GM13977 (cell line): ENCODE measurements around the gene NMUR2.

ENCODE experiments used
- DNase-seq: peaks from one replicate; pipeline ENCODE4 v3.0.0; 2012; ENCODE audit warnings: low spot score
- in situ Hi-C: fragments of 300-500 bp; cut with MboI; formaldehyde crosslinking; loops from one replicate; pipeline ENCODE4 v1.12.0; 2022; ENCODE audit warnings: low sequenced_read_pairs, low pct_unique_long_range_greater_than_20kb, mixed read lengths, inconsistent platforms; ENCODE audit not compliant: unreplicated experiment
- TF ChIP-seq, protein P1 (sequence below): IDR thresholded peaks from 2 replicates; pipeline ENCODE4 v1.5.1; 2012; ENCODE audit warnings: mild to moderate bottlenecking, control low read depth; ENCODE audit not compliant: insufficient read depth; ENCODE audit errors: extremely low read depth, missing control alignments

Gene NMUR2

DNA sequence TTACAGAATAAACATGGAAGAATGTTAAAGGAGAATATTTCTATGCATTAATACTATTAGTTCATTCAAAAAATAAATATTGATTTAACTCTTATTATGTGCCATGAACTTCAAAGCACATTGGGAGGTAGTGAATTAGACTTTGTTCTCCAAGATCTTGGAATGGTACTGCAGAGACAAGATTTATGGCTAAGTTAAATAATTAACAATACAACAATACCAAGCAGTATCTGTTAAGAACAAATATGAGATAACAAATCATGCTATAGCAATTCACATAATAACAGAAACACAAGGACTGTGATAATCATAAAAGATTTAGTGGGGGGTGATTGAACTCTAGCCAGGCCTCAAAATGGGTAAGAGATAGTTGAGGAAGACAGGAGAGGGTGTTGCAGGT lies 11.6 kb downstream of the NMUR2 start:
- no peak for DNase-seq
- TF ChIP-seq, protein P1, sequence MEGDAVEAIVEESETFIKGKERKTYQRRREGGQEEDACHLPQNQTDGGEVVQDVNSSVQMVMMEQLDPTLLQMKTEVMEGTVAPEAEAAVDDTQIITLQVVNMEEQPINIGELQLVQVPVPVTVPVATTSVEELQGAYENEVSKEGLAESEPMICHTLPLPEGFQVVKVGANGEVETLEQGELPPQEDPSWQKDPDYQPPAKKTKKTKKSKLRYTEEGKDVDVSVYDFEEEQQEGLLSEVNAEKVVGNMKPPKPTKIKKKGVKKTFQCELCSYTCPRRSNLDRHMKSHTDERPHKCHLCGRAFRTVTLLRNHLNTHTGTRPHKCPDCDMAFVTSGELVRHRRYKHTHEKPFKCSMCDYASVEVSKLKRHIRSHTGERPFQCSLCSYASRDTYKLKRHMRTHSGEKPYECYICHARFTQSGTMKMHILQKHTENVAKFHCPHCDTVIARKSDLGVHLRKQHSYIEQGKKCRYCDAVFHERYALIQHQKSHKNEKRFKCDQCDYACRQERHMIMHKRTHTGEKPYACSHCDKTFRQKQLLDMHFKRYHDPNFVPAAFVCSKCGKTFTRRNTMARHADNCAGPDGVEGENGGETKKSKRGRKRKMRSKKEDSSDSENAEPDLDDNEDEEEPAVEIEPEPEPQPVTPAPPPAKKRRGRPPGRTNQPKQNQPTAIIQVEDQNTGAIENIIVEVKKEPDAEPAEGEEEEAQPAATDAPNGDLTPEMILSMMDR: no peak
- in situ Hi-C loops: no loop called here

DNA sequence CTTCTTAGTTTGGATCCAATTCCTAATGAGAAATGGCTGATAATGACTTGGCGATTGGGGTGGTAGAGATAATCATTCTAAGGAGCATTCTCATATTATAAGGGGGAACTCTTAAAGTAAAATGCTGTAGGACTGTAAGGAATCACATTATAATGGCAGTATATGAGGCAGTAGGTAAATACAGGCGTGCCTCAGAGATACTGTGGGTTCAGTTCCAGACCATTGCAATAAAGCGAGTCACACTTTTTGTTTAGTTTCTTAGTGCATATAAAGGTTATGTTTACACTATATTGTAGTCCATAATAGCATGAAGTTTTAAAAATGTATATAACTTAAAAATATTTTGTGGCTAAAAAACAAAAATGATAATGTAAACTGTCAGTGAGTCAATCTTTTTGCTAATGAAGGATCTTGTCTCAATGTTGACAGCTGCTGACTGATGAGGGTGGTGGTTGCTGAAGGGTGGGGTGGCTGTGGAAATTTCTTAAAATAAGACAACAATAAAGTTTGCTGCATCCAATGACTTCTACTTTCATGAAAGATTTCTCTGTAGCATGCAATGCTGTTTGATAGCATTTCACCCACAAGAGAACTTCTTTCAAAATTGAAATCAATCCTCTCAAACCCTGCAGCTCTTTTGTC lies 15.8 kb downstream of the NMUR2 start:
- no peak for DNase-seq
- in situ Hi-C loops: no loop called here
- TF ChIP-seq, protein P1: no peak

DNA sequence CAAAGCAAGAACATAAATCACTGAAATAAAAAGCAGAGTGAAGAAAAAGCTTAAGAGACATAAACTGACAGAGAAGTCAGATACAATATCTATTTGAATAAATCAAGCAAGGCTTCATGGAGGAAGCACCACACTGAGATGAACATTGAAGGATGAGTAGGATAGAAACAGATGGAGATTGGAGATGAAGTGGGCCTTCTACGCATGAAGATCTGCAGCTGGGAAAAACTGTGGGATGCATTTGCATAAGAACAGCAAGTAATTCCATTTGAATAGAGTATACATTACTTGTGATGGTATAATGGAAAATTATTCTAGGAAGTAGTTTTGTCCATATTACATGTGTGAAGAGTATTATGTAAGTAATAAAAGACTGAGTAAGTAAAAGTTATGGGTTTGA lies 16.5 kb downstream of the NMUR2 start:
- in situ Hi-C loops: no loop called here
- DNase-seq: no peak
- TF ChIP-seq, protein P1: no peak

DNA sequence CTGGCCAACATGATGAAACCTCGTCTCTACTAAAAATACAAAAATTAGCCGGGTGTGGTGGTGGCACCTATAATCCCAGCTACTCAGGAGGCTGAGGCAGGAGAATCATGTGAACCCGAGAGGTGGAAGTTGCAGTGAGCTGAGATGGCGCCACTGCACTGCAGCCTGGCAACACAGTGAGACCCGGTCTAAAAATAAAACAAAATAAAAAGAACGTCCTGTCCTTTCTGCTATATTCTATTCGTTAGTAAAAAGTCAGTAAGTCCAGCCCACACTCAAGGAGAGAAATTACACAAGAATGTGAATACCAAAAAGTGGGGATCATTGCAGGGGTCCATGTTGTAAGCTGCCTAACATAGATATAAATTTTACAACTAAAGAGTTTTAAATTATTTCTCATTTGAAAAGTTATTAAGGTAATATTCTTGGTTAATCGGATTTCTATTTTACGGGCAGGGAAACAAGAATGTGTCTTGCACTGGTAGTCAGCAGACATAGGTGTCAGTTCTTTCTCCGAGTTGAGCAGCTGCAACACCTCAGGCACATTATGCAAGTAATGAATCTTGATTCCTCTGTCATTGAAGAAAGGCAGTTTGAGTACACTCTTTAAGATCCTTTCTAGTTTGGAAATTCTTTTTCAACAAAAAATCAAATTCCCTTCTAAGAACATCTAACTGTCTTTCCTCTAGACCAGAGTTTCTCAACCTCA lies 24.5 kb downstream of the NMUR2 start:
- in situ Hi-C loops: no loop called here
- TF ChIP-seq, protein P1: no peak
- DNase-seq: no peak

DNA sequence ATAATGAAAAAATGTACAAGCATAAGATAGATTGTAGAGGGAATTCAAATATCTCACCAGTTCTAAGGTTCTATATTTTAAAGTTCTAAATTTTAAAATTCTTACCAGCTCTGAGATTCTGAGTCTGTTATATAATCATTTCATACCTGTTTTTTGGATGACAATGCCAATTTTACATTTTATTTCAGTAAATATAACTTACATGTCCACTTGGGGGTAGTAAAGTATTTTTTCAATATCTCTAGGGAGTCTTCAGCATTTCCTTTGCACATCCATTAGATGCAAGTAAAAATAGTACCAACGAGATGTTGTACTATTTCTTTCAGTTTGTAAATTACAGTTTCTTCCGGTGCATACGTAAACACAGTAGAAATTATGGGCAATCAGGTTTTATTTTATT lies 25.7 kb downstream of the NMUR2 start:
- DNase-seq: no peak
- in situ Hi-C loops: no loop called here
- TF ChIP-seq, protein P1: no peak

DNA sequence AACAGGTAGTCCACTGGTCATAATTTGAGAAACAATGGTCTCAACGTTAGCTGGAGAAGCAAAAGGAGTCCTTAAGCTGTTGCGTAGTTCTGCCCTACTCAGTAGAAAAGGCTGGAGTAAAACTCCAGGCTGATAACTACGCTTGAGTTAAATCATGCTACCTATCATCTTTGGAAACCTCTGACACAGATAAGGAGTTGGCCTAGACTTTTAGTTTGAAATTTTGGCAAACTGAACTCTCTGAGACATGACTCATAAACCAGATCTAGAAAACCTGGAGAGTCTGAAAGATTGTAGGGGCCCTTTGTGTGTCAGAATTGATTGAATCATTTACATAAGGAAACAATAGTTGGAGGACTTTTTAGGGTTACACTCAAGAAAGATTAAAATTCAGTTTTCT lies 26.3 kb downstream of the NMUR2 start:
- in situ Hi-C loops: no loop called here
- no peak for DNase-seq
- TF ChIP-seq, protein P1: no peak
